Measurements from ENCODE around the gene BSDC1. TPM values are rescaled to one million over a fixed set of nuclear protein-coding genes. Genes with fewer than 3 reads are reported as not detected.

Gene BSDC1
- total RNA-seq, 1 experiment from 2014 or later = 47.0 TPM

GRCh38 chr1:32351399-32352238 lies 42.6 kb downstream of the BSDC1 start (continued):
- no peak for TF ChIP-seq TCF7L2 (IDR thresholded peaks at IDR 0.05; ENCODE audit: borderline replicate concordance, extremely low read depth, insufficient read depth, insufficient read length)
- TF ChIP-seq CBX3 (IDR thresholded peaks at IDR 0.05; ENCODE audit: low read depth) = no peak; the same call in 1 of the 2 replicates
- no peak for TF ChIP-seq EZH2 (IDR thresholded peaks at IDR 0.05)
- no peak for TF ChIP-seq SRF (IDR thresholded peaks at IDR 0.05; ENCODE audit: low read depth)

- peak; percentile 61 for DNase-seq (ENCODE audit: low read depth, low spot score)
- intact Hi-C loops (cut with micrococcal nuclease) = no loop called here
- H3K9me2 ChIP-seq (ENCODE audit: insufficient read depth) = no peaks in the 10 kb centered on the region
- H3K9ac ChIP-seq (ENCODE audit: low read length) = peak overlapping the region; percentile 86
- peak overlapping the region; percentile 90 for H3K4me2 ChIP-seq (ENCODE audit: low read length)
- H4K20me1 ChIP-seq (ENCODE audit: insufficient read depth) = no peaks in the 10 kb centered on the region
- no peaks in the 10 kb centered on the region for H3K79me2 ChIP-seq (ENCODE audit: insufficient read depth, low read length)
- no peaks in the 10 kb centered on the region for H3K9me3 ChIP-seq (ENCODE audit: control insufficient read depth in 1 of 2, insufficient read depth in 1 of 2, low read depth in 1 of 2, low read length in 2 of 2)
- peak; percentile 72 for ATAC-seq
- ChIA-PET RAD21 (ENCODE audit: low non-redundant PET in 1 of 2, low total read pairs in 2 of 2, uncharacterized antibody in 2 of 2, unreplicated experiment in 2 of 2) (interaction anchor here in 1 of 2 experiments (0.6 kb wide), 1 partner anchor 39 kb away, joined by 5 read pairs; no protein-coding TSS in a partner anchor), CTCF (interaction anchor here (0.6 to 2.4 kb wide), 3 partner anchors 14 to 43 kb away, joined by 3 to 8 read pairs (median 4); partner anchors contain the start of genes BSDC1 and MARCKSL1), POLR2A (interaction anchor here (1.1 to 2.7 kb wide), 3 partner anchors 14 to 17 kb away, joined by 3 to 18 read pairs (median 4); partner anchors contain the start of gene MARCKSL1)
- H3K4me3 ChIP-seq (replicated peaks in 1 of 2; ENCODE audit: low read depth in 1 of 2, low read length in 2 of 2) = peak overlapping the region; percentile 69 to 78
- no peaks in the 10 kb centered on the region for H3K36me3 ChIP-seq (ENCODE audit: control insufficient read depth in 1 of 2, insufficient read depth in 2 of 2, low read length in 2 of 2)
- no peaks in the 10 kb centered on the region for H3K27me3 ChIP-seq (ENCODE audit: insufficient read depth, low read length)
- BruUV-seq (replicated peaks) = no TSS peak
- H3K4me1 ChIP-seq (ENCODE audit: control insufficient read depth in 1 of 2, insufficient read depth in 2 of 2, low read length in 2 of 2) = peaks cover 5 to 21% of the 10 kb centered on the region in 2 experiments; a peak in 3 of 4 replicates
- H2AFZ ChIP-seq (ENCODE audit: low read depth, low read length, poor library complexity, severe bottlenecking) = no peak overlapping the region
- H3K27ac ChIP-seq (ENCODE audit: low read depth, low read length) = peak overlapping the region; percentile 60
- TF ChIP-seq YY1 (IDR thresholded peaks at IDR 0.05; ENCODE audit: extremely low read depth, insufficient replicate concordance, low read depth, low read length) (no peak), EGR1 (IDR thresholded peaks at IDR 0.05; ENCODE audit: low read depth) (peak; percentile 60; the same call in 1 of the 2 replicates), TCF7L2 (IDR thresholded peaks at IDR 0.05; ENCODE audit: borderline replicate concordance, extremely low read depth, insufficient read depth, insufficient read length) (no peak), ZNF274 (IDR thresholded peaks at IDR 0.05; ENCODE audit: low read depth, low read length) (no peak), POLR2AphosphoS5 (IDR thresholded peaks at IDR 0.05; ENCODE audit: low read depth, low read length) (no peak), ATF3 (IDR thresholded peaks at IDR 0.05) (no peak), ZFX (IDR thresholded peaks at IDR 0.05) (peak; percentile 80; the same call in 1 of the 2 replicates), FOSL1 (IDR thresholded peaks at IDR 0.05; ENCODE audit: low read depth) (no peak), CEBPB (IDR thresholded peaks at IDR 0.05; ENCODE audit: low read depth) (no peak), MAX (IDR thresholded peaks at IDR 0.05) (peak; percentile 98), SIN3A (IDR thresholded peaks at IDR 0.05; ENCODE audit: low read depth) (no peak), ZBTB33 (IDR thresholded peaks at IDR 0.05; ENCODE audit: extremely low read depth, insufficient replicate concordance, low read length) (no peak), RAD21 (IDR thresholded peaks at IDR 0.05; ENCODE audit: low read depth) (no peak), JUND (IDR thresholded peaks at IDR 0.05) (no peak), CTCF (IDR thresholded peaks at IDR 0.05 in 2 of 3, conservative IDR thresholded peaks at IDR 0.05 in 1 of 3; ENCODE audit: borderline replicate concordance in 1 of 3, insufficient read depth in 1 of 3, low read depth in 2 of 3, low read length in 2 of 3) (peak in 2 of 3 experiments; percentile 54 to 58; a peak in 3 of 6 replicates), EZH2phosphoT487 (IDR thresholded peaks at IDR 0.05; ENCODE audit: borderline replicate concordance) (no peak), CBX3 (IDR thresholded peaks at IDR 0.05; ENCODE audit: low read depth) (peak; percentile 98), EZH2 (IDR thresholded peaks at IDR 0.05) (no peak)
Measured at GRCh38 chr1:32350785-32351398, 43.3 kb downstream of the BSDC1 start.

Data from HCT116 (cell line).